Measurements from ENCODE around the gene PACS1. TPM values are rescaled to one million over a fixed set of nuclear protein-coding genes. Genes with fewer than 3 reads are reported as not detected.

The PACS1 gene
- total RNA-seq, 4 donors from 2014 or later = 17.9 to 37.6 (median 25.4) TPM

GRCh38 chr11:66226101-66226500 lies 156.0 kb downstream of the PACS1 start:
- Histone ChIP-seq H3K9me3 (no peaks in the 10 kb centered on the region), H3K27ac (no peak overlapping the region), H3K36me3 (peaks cover 11 to 83% (median 18%) of the 10 kb centered on the region in 3 donors), H3K4me1 (peaks cover 0 to 14% (median 0%) of the 10 kb centered on the region in 3 donors), H3K4me3 (no peak overlapping the region), H3K27me3 (no peaks in the 10 kb centered on the region)
- no peak for DNase-seq
- intact Hi-C loops (cut with DNase I) = loop anchor here (10.0 kb wide), 1 partner anchor 59 kb away; the partner anchor contains the start of gene YIF1A
- TF ChIP-seq POLR2A (IDR thresholded peaks at IDR 0.05) = no peak
- no peak for TF ChIP-seq CTCF (IDR thresholded peaks at IDR 0.05)

GRCh38 chr11:66227700-66228099 lies 157.6 kb downstream of the PACS1 start:
- peaks cover 16 to 89% (median 29%) of the 10 kb centered on the region in 3 donors for H3K36me3 ChIP-seq
- H3K9me3 ChIP-seq = no peaks in the 10 kb centered on the region
- no peak overlapping the region for H3K27ac ChIP-seq
- DNase-seq = no peak
- TF ChIP-seq CTCF (IDR thresholded peaks at IDR 0.05) (no peak), POLR2A (IDR thresholded peaks at IDR 0.05) (no peak)
- H3K27me3 ChIP-seq = no peaks in the 10 kb centered on the region
- H3K4me1 ChIP-seq = peaks cover 0 to 6% (median 0%) of the 10 kb centered on the region in 3 donors
- 85 to 88% methylated on average over 4 to 5 of the region's 5 CpGs for WGBS, 2 donors
- H3K4me3 ChIP-seq = no peak overlapping the region
- intact Hi-C loops (cut with DNase I) = loop anchor here (10.0 kb wide), 1 partner anchor 57 kb away; the partner anchor contains the start of gene YIF1A

- H3K4me1 ChIP-seq = no peaks in the 10 kb centered on the region
- H3K4me3 ChIP-seq = no peak overlapping the region
- H3K27me3 ChIP-seq = no peaks in the 10 kb centered on the region
- no peak for DNase-seq
- WGBS, 2 donors = 77 to 85% methylated on average over 6 of the region's 6 CpGs
- no peak overlapping the region for H3K27ac ChIP-seq
- H3K36me3 ChIP-seq = peaks cover 22 to 95% (median 38%) of the 10 kb centered on the region in 3 donors
- intact Hi-C loops (cut with DNase I) = loop anchor here (10.0 kb wide), 1 partner anchor 56 kb away; the partner anchor contains the start of gene YIF1A
- no peak for TF ChIP-seq POLR2A (IDR thresholded peaks at IDR 0.05)
- TF ChIP-seq CTCF (IDR thresholded peaks at IDR 0.05) = no peak
- no peaks in the 10 kb centered on the region for H3K9me3 ChIP-seq
Observed at GRCh38 chr11:66228521-66228920, 158.4 kb downstream of the PACS1 start.

- no peak for DNase-seq
- H3K36me3 ChIP-seq = peaks cover 18 to 95% (median 40%) of the 10 kb centered on the region in 3 donors
- intact Hi-C loops (cut with DNase I) = no loop called here
- H3K4me3 ChIP-seq = no peak overlapping the region
- no peak overlapping the region for H3K27ac ChIP-seq
- no peak for TF ChIP-seq POLR2A (IDR thresholded peaks at IDR 0.05)
- no peak for TF ChIP-seq CTCF (IDR thresholded peaks at IDR 0.05)
- H3K9me3 ChIP-seq = no peaks in the 10 kb centered on the region
- H3K27me3 ChIP-seq = no peaks in the 10 kb centered on the region
- H3K4me1 ChIP-seq = no peaks in the 10 kb centered on the region
- 76 to 82% methylated on average over 5 to 6 of the region's 6 CpGs for WGBS, 2 donors
Observed at GRCh38 chr11:66230156-66230555, 160.1 kb downstream of the PACS1 start.

- H3K9me3 ChIP-seq = no peaks in the 10 kb centered on the region
- H3K36me3 ChIP-seq = peaks cover 18 to 97% (median 48%) of the 10 kb centered on the region in 3 donors
- 92 to 93% methylated on average over 12 to 14 of the region's 14 CpGs for WGBS, 2 donors
- TF ChIP-seq CTCF (IDR thresholded peaks at IDR 0.05) = no peak
- no peak overlapping the region for H3K27ac ChIP-seq
- no peaks in the 10 kb centered on the region for H3K27me3 ChIP-seq
- no peak for DNase-seq
- no peaks in the 10 kb centered on the region for H3K4me1 ChIP-seq
- no peak overlapping the region for H3K4me3 ChIP-seq
- intact Hi-C loops (cut with DNase I) = no loop called here
Observed at GRCh38 chr11:66230978-66231377, 160.9 kb downstream of the PACS1 start.
